Myocyte (in vitro differentiated cells): ENCODE results near the gene TBX19. TPM values are rescaled to one million over a fixed set of nuclear protein-coding genes. Genes with fewer than 3 reads are reported as not detected.
A peak's percentile ranks its signal among the peaks of the same experiment; 100 is the strongest.

Source experiments
- DNase-seq: peaks from one replicate; pipeline ENCODE4 v3.0.0-alpha.2; 2012; ENCODE audit warnings: low read depth
- total RNA-seq: library from RNA; depleted of rRNA; stranded (reverse); fragments of >200 nt; gene quantifications from 2 replicates; pipeline ENCODE4 v1.2.3, GENCODE V29; 2014

The TBX19 gene
- total RNA-seq, 1 donor from 2014 or later: 1.3 TPM

GRCh38 chr1:168320149-168320548 lies 39.5 kb downstream of the TBX19 start:
- no peak for DNase-seq

GRCh38 chr1:168320800-168321450 lies 40.2 kb downstream of the TBX19 start:
- peak; percentile 74 for DNase-seq

GRCh38 chr1:168321945-168322344 lies 41.3 kb downstream of the TBX19 start:
- DNase-seq: no peak

- no peak for DNase-seq
Observed at GRCh38 chr1:168324745-168325425, 44.2 kb downstream of the TBX19 start.

GRCh38 chr1:168328731-168329364 lies 48.2 kb downstream of the TBX19 start:
- DNase-seq: no peak

GRCh38 chr1:168330285-168330684 lies 49.6 kb downstream of the TBX19 start:
- no peak for DNase-seq

- no peak for DNase-seq
Observed at GRCh38 chr1:168331569-168331968, 50.9 kb downstream of the TBX19 start.

GRCh38 chr1:168333562-168334276 lies 53.0 kb downstream of the TBX19 start:
- no peak for DNase-seq

- DNase-seq: no peak
Observed at GRCh38 chr1:168335500-168335899, 54.8 kb downstream of the TBX19 start.

GRCh38 chr1:168338589-168339503 lies 58.2 kb downstream of the TBX19 start:
- DNase-seq: no peak

- no peak for DNase-seq
Observed at GRCh38 chr1:168340781-168341482, 60.3 kb downstream of the TBX19 start.

GRCh38 chr1:168341483-168341975 lies 60.9 kb downstream of the TBX19 start:
- no peak for DNase-seq

- DNase-seq: peak; percentile 82
Observed at GRCh38 chr1:168342572-168343280, 62.0 kb downstream of the TBX19 start.

- no peak for DNase-seq
Observed at GRCh38 chr1:168343566-168343965, 62.9 kb downstream of the TBX19 start.

GRCh38 chr1:168344517-168344916 lies 63.8 kb downstream of the TBX19 start:
- no peak for DNase-seq

- no peak for DNase-seq
Observed at GRCh38 chr1:168345939-168346338, 65.3 kb downstream of the TBX19 start.

- DNase-seq: no peak
Observed at GRCh38 chr1:168347630-168348029, 67.0 kb downstream of the TBX19 start.

GRCh38 chr1:168348146-168348709 lies 67.6 kb downstream of the TBX19 start:
- DNase-seq: no peak
